Psoas muscle (tissue), 8 donors: Measurements from ENCODE around the gene PPP2CA. TPM values are rescaled to one million over a fixed set of nuclear protein-coding genes. Genes with fewer than 3 reads are reported as not detected.
A peak's percentile ranks its signal among the peaks of the same experiment; 100 is the strongest.
"Not testable (repeated sequence)": the region's sequence is repeated elsewhere in the genome, so short reads cannot be mapped to it uniquely, and the experiment has no call there.

Experiments
- ATAC-seq, 4 donors: fragments of 200-7000 bp; cut with Tn5 transposase; one replicate each; pipeline ENCODE4 v1.9.1; 2020; ENCODE audit warnings: moderate library complexity in 3 of 4, mild to moderate bottlenecking in 2 of 4
- DNase-seq, 2 donors: peaks; one replicate each; pipeline ENCODE4 v3.0.0-alpha.2; 2020
- H3K27ac ChIP-seq: fragments of 200-600 bp; one replicate; pipeline ENCODE4 v1.8.0; 2022
- H3K27me3 ChIP-seq, 3 donors: fragments of 200-600 bp in 1 of 3; one replicate each; pipeline versions ENCODE4 v1.6.1 to v1.8.0; 2013 to 2022; ENCODE audit warnings: low read length in 2 of 3, mild to moderate bottlenecking in 2 of 3, moderate library complexity in 1 of 3; ENCODE audit not compliant: insufficient read depth in 3 of 3
- H3K36me3 ChIP-seq, 2 donors: fragments of 200-600 bp in 1 of 2; one replicate each; pipeline versions ENCODE4 v1.6.1 to v1.8.0; 2013 to 2022; ENCODE audit warnings: low read depth in 1 of 2, mild to moderate bottlenecking in 1 of 2, moderate library complexity in 1 of 2; ENCODE audit not compliant: insufficient read depth in 1 of 2
- H3K4me1 ChIP-seq: fragments of 200-600 bp; one replicate; pipeline ENCODE4 v1.8.0; 2022
- H3K4me3 ChIP-seq: fragments of 200-600 bp; one replicate; pipeline ENCODE4 v1.8.0; 2022; ENCODE audit warnings: mild to moderate bottlenecking
- H3K9me3 ChIP-seq: fragments of 200-600 bp; one replicate; pipeline ENCODE4 v1.8.0; 2022
- CTCF ChIP-seq: fragments of 200-600 bp; IDR thresholded peaks from one replicate; pipeline ENCODE4 v1.8.0; 2022; ENCODE audit warnings: antibody characterized with exemption
- WGBS, 3 donors: extraction: QIAGEN DNeasy Blood & Tissue Kit; methylation state at CpG; one replicate each; pipeline versions ENCODE4 v1.1.6 to v1.1.7; 2013; 5-methylcytosine and 5-hydroxymethylcytosine counted together
- intact Hi-C, 2 donors: fragments of 100-400 bp; cut with DNase I; formaldehyde crosslinking; loops; one replicate each; pipeline versions ENCODE4 v1.11.0 to v1.14.2; 2022
- polyA plus RNA-seq, 3 donors: library from polyadenylated mRNA; stranded (reverse); fragments of 200-250 nt; gene quantifications; one replicate each; pipeline ENCODE4 v1.2.3, GENCODE V29; 2013
- total RNA-seq, 4 donors: library from RNA; stranded (reverse); fragmentation: NEBNext Ultra II Directional in 2 of 4; extraction: Animal tissue kit (Norgen Biotek cat#: 25700) in 2 of 4; gene quantifications; one replicate each; pipeline versions ENCODE4 v1.2.1 to v1.2.4, GENCODE V29; 2021 to 2023
- donor health status: healthy with polysubstance abuse.
- donor health status: DM: no; HTN: no; CAD: no; lungs with moderate emphysema.
- donor health status: Bipolar disorder and iron deficiency.
- donor health status: healthy.
- donor health status: DM: yes; HTN: yes; CAD: no.
- donor health status: DM: no; HTN: no; CAD: no.
- donor health status: DM: no; HTN: no; CAD: no.
- donor health status: DM: yes; HTN: yes; CAD: no.

Gene PPP2CA
- total and polyA plus RNA-seq, 7 donors: 53.0 to 140 (median 107) TPM

- intact Hi-C loops: no loop called here
- Histone ChIP-seq H3K4me1 (no peaks in the 10 kb centered on the region), H3K27me3 (no peaks in the 10 kb centered on the region), H3K27ac (no peak overlapping the region), H3K4me3 (no peak overlapping the region), H3K36me3 (peaks cover 2 to 89% of the 10 kb centered on the region in 2 donors), H3K9me3 (no peaks in the 10 kb centered on the region)
- ATAC-seq (no peak), DNase-seq (no peak)
- WGBS, 3 donors: 91 to 93% (median 91%) methylated on average over 5 of the region's 5 CpGs
- TF ChIP-seq CTCF: no peak
These were observed 63.3 kb downstream of the PPP2CA start for GRCh38 chr5:134162592-134162991.

- Histone ChIP-seq H3K4me1 (no peaks in the 10 kb centered on the region), H3K27me3 (no peaks in the 10 kb centered on the region), H3K27ac (no peak overlapping the region), H3K9me3 (no peaks in the 10 kb centered on the region), H3K36me3 (peaks cover 2 to 89% of the 10 kb centered on the region in 2 donors), H3K4me3 (no peak overlapping the region)
- no peak for ATAC-seq
- 88 to 97% (median 95%) methylated on average over 6 of the region's 6 CpGs for WGBS, 3 donors
- intact Hi-C loops: no loop called here
- TF ChIP-seq CTCF: no peak
- no peak for DNase-seq
These were observed 64.1 kb downstream of the PPP2CA start for GRCh38 chr5:134161513-134162395.

- 92 to 100% (median 98%) methylated on average over 1 of the region's 1 CpG for WGBS, 3 donors
- H3K4me3 ChIP-seq: no peak overlapping the region
- no peaks in the 10 kb centered on the region for H3K9me3 ChIP-seq
- ATAC-seq (no peak), DNase-seq (no peak)
- peaks cover 22% of the 10 kb centered on the region for H3K4me1 ChIP-seq
- peaks cover 10 to 98% of the 10 kb centered on the region in 2 donors for H3K36me3 ChIP-seq
- TF ChIP-seq CTCF: no peak
- intact Hi-C loops: no loop called here
- no peaks in the 10 kb centered on the region for H3K27me3 ChIP-seq
- no peak overlapping the region for H3K27ac ChIP-seq
These were observed 72.2 kb downstream of the PPP2CA start for GRCh38 chr5:134153657-134154056.

GRCh38 chr5:134153241-134153640 lies 72.6 kb downstream of the PPP2CA start:
- no peak overlapping the region for H3K27ac ChIP-seq
- DNase-seq: no peak
- H3K36me3 ChIP-seq: peaks cover 10 to 98% of the 10 kb centered on the region in 2 donors
- no peak for TF ChIP-seq CTCF
- no peak for ATAC-seq
- no peak overlapping the region for H3K4me3 ChIP-seq
- H3K27me3 ChIP-seq: no peaks in the 10 kb centered on the region
- intact Hi-C loops: no loop called here
- H3K9me3 ChIP-seq: no peaks in the 10 kb centered on the region
- 82 to 97% (median 96%) methylated on average over 3 of the region's 3 CpGs for WGBS, 3 donors
- H3K4me1 ChIP-seq: peaks cover 22% of the 10 kb centered on the region

- H3K9me3 ChIP-seq, H3K4me3 ChIP-seq, H3K27me3 ChIP-seq, DNase-seq, intact Hi-C loops: not testable (repeated sequence)
- peak overlapping the region; percentile 37 for H3K27ac ChIP-seq
- peaks cover 22% of the 10 kb centered on the region for H3K4me1 ChIP-seq
- H3K36me3 ChIP-seq: peaks cover 10 to 97% of the 10 kb centered on the region in 2 donors
- 84 to 96% (median 89%) methylated on average over 15 of the region's 15 CpGs for WGBS, 3 donors
- ATAC-seq: peak in 2 of 4 donors; percentile 29 to 59
These were observed 73.6 kb downstream of the PPP2CA start for GRCh38 chr5:134152173-134152832.
